Tibial nerve (tissue), 3 donors: ENCODE measurements around the gene SKP1.

Experiments used
- POLR2A ChIP-seq, 2 donors: fragments of 450-650 bp; IDR thresholded peaks; one replicate each; pipeline ENCODE4 v1.6.1; 2017; ENCODE audit warnings: antibody characterized with exemption in 2 of 2, mild to moderate bottlenecking in 2 of 2, moderate library complexity in 2 of 2
- TF ChIP-seq, protein P1 (sequence below), 5 experiments: fragments of 200-600 bp in 3 of 5; fragments of 450-650 bp in 2 of 5; sonication (generic) in 3 of 5; IDR thresholded peaks; one replicate each; pipeline ENCODE4 v1.5.1; 2016 to 2019; ENCODE audit warnings: antibody characterized with exemption in 5 of 5, mild to moderate bottlenecking in 3 of 5, moderate library complexity in 2 of 5

DNA sequence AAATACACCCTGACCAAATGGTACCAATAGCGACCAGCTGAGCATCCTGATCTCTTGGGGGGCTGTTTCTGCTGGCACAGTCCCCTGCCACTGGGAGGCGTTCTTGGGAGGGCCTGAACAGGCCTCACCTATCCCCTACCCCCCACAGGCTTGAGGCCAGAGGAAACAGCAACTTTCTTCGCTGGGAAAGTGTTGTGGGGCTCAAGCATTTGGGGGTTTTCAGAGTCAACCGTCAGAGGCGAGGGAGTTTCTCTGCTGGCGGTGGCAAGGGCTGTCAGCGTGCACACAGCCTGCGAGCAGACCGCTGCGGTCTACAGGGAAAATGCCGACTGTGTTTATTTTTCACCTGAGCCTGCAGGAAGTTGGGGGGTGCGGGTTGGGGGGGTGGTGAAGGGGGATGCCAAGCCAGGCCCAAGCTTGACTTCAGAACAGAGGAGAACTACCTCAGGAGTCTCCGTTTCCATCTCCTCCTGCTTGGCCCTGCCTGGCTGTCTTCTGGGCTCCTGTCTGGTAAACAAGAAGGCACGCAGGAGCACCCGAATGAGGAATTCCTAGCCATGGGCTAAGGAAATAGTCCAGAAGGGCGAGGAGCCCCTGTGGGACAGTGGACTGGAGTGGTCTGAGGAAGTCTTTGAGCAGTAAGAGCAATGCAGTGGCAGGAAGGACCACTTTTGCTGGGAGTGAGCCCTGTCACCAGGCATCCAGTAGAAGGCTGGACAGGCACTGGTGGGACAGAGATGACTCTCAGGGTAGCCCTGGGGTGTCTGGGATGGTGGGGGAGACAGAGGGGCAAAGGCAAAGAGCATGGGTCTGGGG lies 44.2 kb downstream of the SKP1 start:
- TF ChIP-seq, protein P1, sequence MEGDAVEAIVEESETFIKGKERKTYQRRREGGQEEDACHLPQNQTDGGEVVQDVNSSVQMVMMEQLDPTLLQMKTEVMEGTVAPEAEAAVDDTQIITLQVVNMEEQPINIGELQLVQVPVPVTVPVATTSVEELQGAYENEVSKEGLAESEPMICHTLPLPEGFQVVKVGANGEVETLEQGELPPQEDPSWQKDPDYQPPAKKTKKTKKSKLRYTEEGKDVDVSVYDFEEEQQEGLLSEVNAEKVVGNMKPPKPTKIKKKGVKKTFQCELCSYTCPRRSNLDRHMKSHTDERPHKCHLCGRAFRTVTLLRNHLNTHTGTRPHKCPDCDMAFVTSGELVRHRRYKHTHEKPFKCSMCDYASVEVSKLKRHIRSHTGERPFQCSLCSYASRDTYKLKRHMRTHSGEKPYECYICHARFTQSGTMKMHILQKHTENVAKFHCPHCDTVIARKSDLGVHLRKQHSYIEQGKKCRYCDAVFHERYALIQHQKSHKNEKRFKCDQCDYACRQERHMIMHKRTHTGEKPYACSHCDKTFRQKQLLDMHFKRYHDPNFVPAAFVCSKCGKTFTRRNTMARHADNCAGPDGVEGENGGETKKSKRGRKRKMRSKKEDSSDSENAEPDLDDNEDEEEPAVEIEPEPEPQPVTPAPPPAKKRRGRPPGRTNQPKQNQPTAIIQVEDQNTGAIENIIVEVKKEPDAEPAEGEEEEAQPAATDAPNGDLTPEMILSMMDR (IDR thresholded peaks at IDR 0.05) = no peak
- no peak for TF ChIP-seq POLR2A (IDR thresholded peaks at IDR 0.05)
